ENCODE data around the gene CX3CR1. TPM values are rescaled to one million over a fixed set of nuclear protein-coding genes. Genes with fewer than 3 reads are reported as not detected.

The CX3CR1 gene
- total and polyA plus RNA-seq, 9 of the 15 experiments (the other 6 are each of a cell fraction or from before 2014, with no cell fraction given), result 0.03 to 0.21 TPM; not detected in 7

GRCh38 chr3:39267631-39268548 is 11.9 kb downstream of the CX3CR1 start (continued):
- TF ChIP-seq ZNF318 (IDR thresholded peaks at IDR 0.05; ENCODE audit: borderline replicate concordance in 1 of 2, low read depth in 1 of 2), result no peak
- no peak for TF ChIP-seq ZNF586 (CRISPR knock-in tag; conservative IDR thresholded peaks at IDR 0.05)
- no peak for TF ChIP-seq HINFP (tag; conservative IDR thresholded peaks at IDR 0.05; ENCODE audit: low read depth)
- no peak for TF ChIP-seq STAT6 (CRISPR knock-in tag; IDR thresholded peaks at IDR 0.05)
- no peak for TF ChIP-seq ZNF592 (IDR thresholded peaks at IDR 0.05)
